Measurements from ENCODE around the gene DLK2.

DNA sequence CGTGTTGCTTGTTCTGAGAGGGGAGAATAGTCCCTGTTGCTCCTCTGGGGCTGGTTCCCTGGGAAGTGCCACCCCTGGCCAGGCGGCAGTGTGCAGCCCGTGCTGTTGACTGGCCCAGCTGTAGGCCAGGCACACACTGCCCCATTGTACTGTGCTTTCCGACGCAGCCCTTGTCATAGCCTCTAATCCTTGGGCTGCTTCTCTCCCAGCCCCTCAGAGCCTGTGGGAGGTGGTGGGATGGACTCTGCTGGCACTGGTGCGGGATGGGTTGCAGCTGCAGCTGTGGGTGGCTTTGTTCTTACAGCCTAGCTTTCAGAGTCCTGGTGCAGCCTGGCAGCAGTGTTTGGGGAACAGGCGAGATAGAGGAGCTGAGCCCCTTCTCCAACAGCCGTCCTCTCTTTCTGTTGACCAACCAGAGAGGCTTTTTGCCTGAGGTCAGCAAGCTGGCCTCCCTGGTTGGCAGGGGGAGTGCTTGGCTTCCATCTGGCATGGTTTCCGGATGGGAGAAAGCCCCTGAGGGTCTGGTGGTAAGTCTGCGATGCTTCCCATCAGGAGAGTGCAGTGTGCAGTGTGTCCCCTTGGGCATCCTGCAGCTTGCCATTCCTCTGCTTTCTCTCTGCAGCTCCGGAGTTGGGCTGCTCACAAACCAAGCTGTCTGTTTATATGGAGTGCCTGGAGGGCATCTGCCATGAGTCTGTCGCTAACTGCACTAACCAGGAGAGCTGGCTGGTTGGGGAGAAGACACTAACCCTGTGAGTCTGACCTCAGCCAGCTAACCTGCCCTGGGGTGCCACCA lies 34.1 kb upstream of the DLK2 start:
- TF ChIP-seq POLR2A (IDR thresholded peaks at IDR 0.05) = no peak
- TF ChIP-seq, protein P1, sequence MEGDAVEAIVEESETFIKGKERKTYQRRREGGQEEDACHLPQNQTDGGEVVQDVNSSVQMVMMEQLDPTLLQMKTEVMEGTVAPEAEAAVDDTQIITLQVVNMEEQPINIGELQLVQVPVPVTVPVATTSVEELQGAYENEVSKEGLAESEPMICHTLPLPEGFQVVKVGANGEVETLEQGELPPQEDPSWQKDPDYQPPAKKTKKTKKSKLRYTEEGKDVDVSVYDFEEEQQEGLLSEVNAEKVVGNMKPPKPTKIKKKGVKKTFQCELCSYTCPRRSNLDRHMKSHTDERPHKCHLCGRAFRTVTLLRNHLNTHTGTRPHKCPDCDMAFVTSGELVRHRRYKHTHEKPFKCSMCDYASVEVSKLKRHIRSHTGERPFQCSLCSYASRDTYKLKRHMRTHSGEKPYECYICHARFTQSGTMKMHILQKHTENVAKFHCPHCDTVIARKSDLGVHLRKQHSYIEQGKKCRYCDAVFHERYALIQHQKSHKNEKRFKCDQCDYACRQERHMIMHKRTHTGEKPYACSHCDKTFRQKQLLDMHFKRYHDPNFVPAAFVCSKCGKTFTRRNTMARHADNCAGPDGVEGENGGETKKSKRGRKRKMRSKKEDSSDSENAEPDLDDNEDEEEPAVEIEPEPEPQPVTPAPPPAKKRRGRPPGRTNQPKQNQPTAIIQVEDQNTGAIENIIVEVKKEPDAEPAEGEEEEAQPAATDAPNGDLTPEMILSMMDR (IDR thresholded peaks at IDR 0.05 in 8 of 11, conservative IDR thresholded peaks at IDR 0.05 in 3 of 11) = no peak

Data from spleen (tissue), 7 donors.